HCT116 (cell line): Measurements from ENCODE around the gene LYPD5. TPM values are rescaled to one million over a fixed set of nuclear protein-coding genes. Genes with fewer than 3 reads are reported as not detected.

Experiments used
- ATAC-seq: fragments of 200-7000 bp; cut with Tn5 transposase; 2 replicates; pipeline ENCODE4 v1.9.1; 2020; ENCODE audit warnings: mild to moderate bottlenecking, moderate library complexity
- BruUV-seq: library from RNA; stranded (reverse); fragments of 400-500 nt; replicated peaks from 2 replicates; lab custom pipeline; 2021; lab: Mats Ljungman, UMichigan
- CTCF ChIA-PET: fragments of 300-600 bp; sonication (Branson Sonifier 250); formaldehyde crosslinking; loops from one replicate; lab custom pipeline; 2021; ENCODE audit warnings: antibody characterized with exemption; lab: Charles Lee
- POLR2A ChIA-PET: fragments of 300-600, 350-600 bp; sonication (Branson Sonifier 250); formaldehyde crosslinking; loops from one replicate; lab custom pipeline; 2021; ENCODE audit warnings: antibody characterized with exemption; lab: Charles Lee
- RAD21 ChIA-PET, 2 experiments: fragments of 300-600 bp; sonication (Branson Sonifier 250); formaldehyde crosslinking; loops; one replicate each; lab custom pipeline; 2023; ENCODE audit warnings: low total read pairs in 2 of 2; ENCODE audit not compliant: uncharacterized antibody in 2 of 2, unreplicated experiment in 2 of 2, low non-redundant PET in 1 of 2; lab: Charles Lee
- DNase-seq: peaks from one replicate; pipeline ENCODE4 v3.0.0-alpha.2; 2010; ENCODE audit warnings: low read depth, low spot score
- H2AFZ ChIP-seq: fragments of 200-600 bp; shearing (Covaris generic), sonication (generic); 2 replicates; pipeline ENCODE4 v1.6.1; 2017; ENCODE audit warnings: low read depth, mixed run types, mixed read lengths, antibody characterized with exemption, low read length; ENCODE audit not compliant: poor library complexity, severe bottlenecking
- H3K27ac ChIP-seq: 2 replicates; pipeline ENCODE4 v1.5.1; 2012; ENCODE audit warnings: low read depth, low read length
- H3K27me3 ChIP-seq: fragments of 200-600 bp; sonication (generic); 2 replicates; pipeline ENCODE4 v1.6.1; 2016; ENCODE audit warnings: mixed run types, low read length, mixed read lengths; ENCODE audit not compliant: insufficient read depth
- H3K36me3 ChIP-seq, 2 experiments: fragments of 200-500 bp in 1 of 2; fragments of 200-600 bp in 1 of 2; sonication (Bioruptor generic) in 1 of 2; sonication (generic) in 1 of 2; 2 replicates each; pipeline versions ENCODE4 v1.5.1 to v1.6.1; 2014 to 2016; ENCODE audit warnings: low read length in 2 of 2, inconsistent platforms in 1 of 2, mixed read lengths in 1 of 2, mixed run types in 1 of 2; ENCODE audit not compliant: insufficient read depth in 2 of 2, control insufficient read depth in 1 of 2
- H3K4me1 ChIP-seq, 2 experiments: fragments of 200-600 bp in 1 of 2; sonication (generic) in 1 of 2; 2 replicates each; pipeline versions ENCODE4 v1.5.1 to v1.6.1; 2012 to 2017; ENCODE audit warnings: low read length in 2 of 2, inconsistent platforms in 1 of 2, mild to moderate bottlenecking in 1 of 2, mixed read lengths in 1 of 2, mixed run types in 1 of 2, moderate library complexity in 1 of 2; ENCODE audit not compliant: insufficient read depth in 2 of 2, control insufficient read depth in 1 of 2
- H3K4me2 ChIP-seq: fragments of 200-600 bp; sonication (generic); 2 replicates; pipeline ENCODE4 v1.6.1; 2017; ENCODE audit warnings: mixed run types, low read length, mixed read lengths
- H3K4me3 ChIP-seq, 2 experiments: fragments of 200-600 bp in 1 of 2; sonication (generic) in 1 of 2; replicated peaks in 1 of 2; 2 replicates each; pipeline ENCODE4 v1.5.1; 2011 to 2016; ENCODE audit warnings: low read length in 2 of 2, control low read depth in 1 of 2, low read depth in 1 of 2, mild to moderate bottlenecking in 1 of 2, mixed read lengths in 1 of 2, mixed run types in 1 of 2
- H3K79me2 ChIP-seq: fragments of 200-600 bp; sonication (generic); 2 replicates; pipeline ENCODE4 v1.6.1; 2017; ENCODE audit warnings: mild to moderate bottlenecking, mixed run types, low read length, moderate library complexity, mixed read lengths; ENCODE audit not compliant: insufficient read depth
- H3K9ac ChIP-seq: fragments of 200-600 bp; sonication (generic); 2 replicates; pipeline ENCODE4 v1.6.1; 2016; ENCODE audit warnings: low read length, mixed read lengths
- H3K9me2 ChIP-seq: fragments of 200-600 bp; sonication (generic), shearing (Covaris generic); 2 replicates; pipeline ENCODE4 v1.6.1; 2017; ENCODE audit warnings: mixed run types, mild to moderate bottlenecking, moderate library complexity; ENCODE audit not compliant: insufficient read depth
- H3K9me3 ChIP-seq, 2 experiments: fragments of 200-500 bp in 1 of 2; fragments of 200-600 bp in 1 of 2; sonication (Bioruptor generic) in 1 of 2; sonication (generic) in 1 of 2; 2 replicates each; pipeline ENCODE4 v1.6.1; 2014 to 2017; ENCODE audit warnings: low read length in 2 of 2, mixed read lengths in 2 of 2, inconsistent platforms in 1 of 2, low read depth in 1 of 2, mild to moderate bottlenecking in 1 of 2, mixed run types in 1 of 2, moderate library complexity in 1 of 2; ENCODE audit not compliant: control insufficient read depth in 1 of 2, insufficient read depth in 1 of 2
- H4K20me1 ChIP-seq: fragments of 200-600 bp; sonication (generic), shearing (Covaris generic); 2 replicates; pipeline ENCODE4 v1.6.1; 2017; ENCODE audit warnings: mixed run types, mild to moderate bottlenecking, moderate library complexity; ENCODE audit not compliant: insufficient read depth
- CEBPB ChIP-seq: IDR thresholded peaks from 2 replicates; pipeline ENCODE4 v1.6.1; 2012; ENCODE audit warnings: low read depth
- EZH2 ChIP-seq: fragments of 200-600 bp; sonication (generic); IDR thresholded peaks from 2 replicates; pipeline ENCODE4 v1.6.1; 2017; ENCODE audit warnings: antibody characterized with exemption, mixed run types
- EZH2phosphoT487 ChIP-seq: fragments of 200-600 bp; IDR thresholded peaks from 2 replicates; pipeline ENCODE4 v1.6.1; 2018; ENCODE audit warnings: antibody characterized with exemption, borderline replicate concordance
- JUND ChIP-seq: IDR thresholded peaks from 2 replicates; pipeline ENCODE4 v1.6.1; 2012
- POLR2A ChIP-seq: IDR thresholded peaks from 2 replicates; pipeline ENCODE4 v1.7.0; 2011; ENCODE audit warnings: borderline replicate concordance; ENCODE audit not compliant: insufficient read depth, insufficient read length; ENCODE audit errors: extremely low read depth
- RAD21 ChIP-seq: IDR thresholded peaks from 2 replicates; pipeline ENCODE4 v1.6.1; 2012; ENCODE audit warnings: low read depth, mild to moderate bottlenecking
- SIN3A ChIP-seq: IDR thresholded peaks from 2 replicates; pipeline ENCODE4 v1.6.1; 2012; ENCODE audit warnings: low read depth
- SRF ChIP-seq: IDR thresholded peaks from 2 replicates; pipeline ENCODE4 v1.6.1; 2012; ENCODE audit warnings: low read depth
- TCF7L2 ChIP-seq: IDR thresholded peaks from 2 replicates; pipeline ENCODE4 v1.7.0; 2011; ENCODE audit warnings: borderline replicate concordance, inconsistent platforms; ENCODE audit not compliant: insufficient read depth, insufficient read length; ENCODE audit errors: extremely low read depth
- ZBTB33 ChIP-seq: IDR thresholded peaks from 2 replicates; pipeline ENCODE4 v1.6.1; 2011; ENCODE audit warnings: mild to moderate bottlenecking, low read length, moderate library complexity; ENCODE audit not compliant: insufficient replicate concordance; ENCODE audit errors: extremely low read depth
- intact Hi-C: fragments of 100-400 bp; cut with micrococcal nuclease; formaldehyde crosslinking; loops from 2 replicates; pipeline ENCODE4 v1.10.0; 2022
- total RNA-seq: library from RNA; stranded (reverse); gene quantifications from one replicate; pipeline ENCODE4 v1.2.1, GENCODE V29; 2021; ENCODE audit not compliant: unreplicated experiment

Gene LYPD5
- total RNA-seq, 1 experiment from 2014 or later, result 7.6 TPM

- ChIA-PET RAD21 (no interaction called here), CTCF (interaction anchor here (1.3 to 6.4 kb wide), 5 partner anchors 11 to 111 kb away, joined by 3 to 38 read pairs (median 4); partner anchors contain the start of gene SMG9), POLR2A (interaction anchor here (0.9 to 3.2 kb wide), 5 partner anchors 14 to 111 kb away, joined by 3 to 14 read pairs (median 5); no protein-coding TSS in a partner anchor)
- no peaks in the 10 kb centered on the region for H3K27me3 ChIP-seq
- H3K79me2 ChIP-seq, result peaks cover 83% of the 10 kb centered on the region
- H3K27ac ChIP-seq, result peak overlapping the region; percentile 94
- peaks cover 69 to 83% of the 10 kb centered on the region in 2 experiments for H3K4me1 ChIP-seq
- intact Hi-C loops, result no loop called here
- peaks cover 2 to 14% of the 10 kb centered on the region in 2 experiments; a peak in 2 of 4 replicates for H3K36me3 ChIP-seq
- H2AFZ ChIP-seq, result no peak overlapping the region
- H3K9ac ChIP-seq, result peak overlapping the region; percentile 88
- DNase-seq (no peak), ATAC-seq (no peak)
- BruUV-seq, result no TSS peak
- no peak for TF ChIP-seq EZH2phosphoT487
- TF ChIP-seq RAD21, result no peak
- TF ChIP-seq ZBTB33, result no peak
- no peak for TF ChIP-seq CEBPB
- no peak for TF ChIP-seq SRF
- TF ChIP-seq JUND, result no peak
- no peak for TF ChIP-seq SIN3A
- TF ChIP-seq TCF7L2, result no peak
- no peak for TF ChIP-seq POLR2A
- TF ChIP-seq EZH2, result no peak
- peak overlapping the region; percentile 74 for H3K4me3 ChIP-seq
- peak overlapping the region; percentile 88 for H3K4me2 ChIP-seq
- H4K20me1 ChIP-seq, result no peaks in the 10 kb centered on the region
- no peaks in the 10 kb centered on the region for H3K9me3 ChIP-seq
- H3K9me2 ChIP-seq, result no peaks in the 10 kb centered on the region
Observed at GRCh38 chr19:43779147-43779819, 23.0 kb downstream of the LYPD5 start.
